ENCODE measurements around the gene SART3. TPM values are rescaled to one million over a fixed set of nuclear protein-coding genes. Genes with fewer than 3 reads are reported as not detected.

Gene SART3
- total and polyA plus RNA-seq, 2 of the 4 experiments (the other 2 are of a cell fraction), result 22.6 to 37.8 TPM

- Histone ChIP-seq H3K23ac (ENCODE audit: low read depth, low read length) (no peak overlapping the region), H3K4me2 (ENCODE audit: low read depth, low read length) (no peak overlapping the region), H3K36me3 (ENCODE audit: control insufficient read depth, insufficient read depth, low read length) (no peaks in the 10 kb centered on the region), H2AK5ac (ENCODE audit: low read depth, low read length) (no peak overlapping the region), H2BK20ac (ENCODE audit: low read depth, low read length) (no peak overlapping the region), H3K56ac (ENCODE audit: extremely low read depth, insufficient read depth, low read length) (no peak overlapping the region), H3K4me3 (ENCODE audit: insufficient read depth, low read depth, low read length) (no peak overlapping the region), H4K20me1 (ENCODE audit: insufficient read depth, low read length) (no peaks in the 10 kb centered on the region), H2BK5ac (ENCODE audit: low read depth, low read length, poor library complexity, severe bottlenecking) (no peak overlapping the region), H3K18ac (ENCODE audit: low read depth, low read length) (no peak overlapping the region), H3K27ac (ENCODE audit: insufficient read depth, low read length) (no peak overlapping the region), H4K8ac (ENCODE audit: low read depth in 2 of 2, low read length in 2 of 2) (no peak overlapping the region), H2AFZ (replicated peaks; ENCODE audit: low read length, poor library complexity) (no peak overlapping the region), H3K27me3 (ENCODE audit: control insufficient read depth, insufficient read depth, low read length) (peaks cover 2% of the 10 kb centered on the region), H3K4me1 (ENCODE audit: control insufficient read depth, insufficient read depth, low read length) (peaks cover 7% of the 10 kb centered on the region; the same call in 1 of the 2 replicates), H2BK120ac (ENCODE audit: low read depth, low read length) (no peak overlapping the region), H3K9me1 (ENCODE audit: insufficient read depth, low read length) (no peaks in the 10 kb centered on the region; the same call in 1 of the 2 replicates), H4K5ac (ENCODE audit: low read depth, low read length) (no peak overlapping the region), H3K4ac (ENCODE audit: low read depth, low read length) (no peak overlapping the region), H2AK9ac (replicated peaks; ENCODE audit: low read depth, low read length, poor library complexity) (no peak overlapping the region), H3K9me3 (ENCODE audit: control insufficient read depth, insufficient read depth, low read length) (no peaks in the 10 kb centered on the region), H4K91ac (ENCODE audit: insufficient read depth, low read depth, low read length) (no peak overlapping the region), H3K9ac (ENCODE audit: low read depth, low read length) (no peak overlapping the region), H2BK15ac (ENCODE audit: low read depth, low read length) (no peak overlapping the region), H3K14ac (replicated peaks; ENCODE audit: low read depth, low read length) (no peak overlapping the region), H3K79me1 (ENCODE audit: low read depth in 1 of 2, low read length in 2 of 2) (no peaks in the 10 kb centered on the region)
- intact Hi-C loops (cut with micrococcal nuclease) (no loop called here), dilution Hi-C loops (cut with HindIII; ENCODE audit: low sequenced_read_pairs, unreplicated experiment) (no loop called here), in situ Hi-C loops (cut with MboI; ENCODE audit: low sequenced_read_pairs) (no loop called here)
- peak; percentile 13; the same call in 1 of the 2 replicates for ATAC-seq (ENCODE audit: low read depth)
- DNase-seq, result no peak
- TF ChIP-seq SMC3 (IDR thresholded peaks at IDR 0.05; ENCODE audit: low read depth, low read length), result no peak
- no peak for TF ChIP-seq RFX5 (IDR thresholded peaks at IDR 0.05; ENCODE audit: low read depth, low read length)
- TF ChIP-seq BHLHE40 (IDR thresholded peaks at IDR 0.05; ENCODE audit: low read depth, low read length), result no peak
- no peak for TF ChIP-seq FOS (IDR thresholded peaks at IDR 0.05; ENCODE audit: low read depth, low read length)
- TF ChIP-seq MAFK (IDR thresholded peaks at IDR 0.05; ENCODE audit: low read depth, low read length), result no peak
- no peak for TF ChIP-seq RCOR1 (IDR thresholded peaks at IDR 0.05; ENCODE audit: insufficient replicate concordance, low read length)
- TF ChIP-seq POLR2A (IDR thresholded peaks at IDR 0.05; ENCODE audit: low read depth, low read length), result no peak
- no peak for TF ChIP-seq USF2 (IDR thresholded peaks at IDR 0.05; ENCODE audit: low read depth, low read length)
- no peak for TF ChIP-seq NFE2L2 (IDR thresholded peaks at IDR 0.05; ENCODE audit: low read depth, low read length)
- TF ChIP-seq CHD1 (IDR thresholded peaks at IDR 0.05; ENCODE audit: low read depth, low read length), result no peak
- no peak for TF ChIP-seq CTCF (conservative IDR thresholded peaks at IDR 0.05; ENCODE audit: low read depth, low read length)
- no peak for TF ChIP-seq ELK1 (IDR thresholded peaks at IDR 0.05; ENCODE audit: borderline replicate concordance, low read depth, low read length)
- TF ChIP-seq RAD21 (IDR thresholded peaks at IDR 0.05; ENCODE audit: low read length), result no peak
- TF ChIP-seq MXI1 (IDR thresholded peaks at IDR 0.05; ENCODE audit: borderline replicate concordance, low read depth, low read length), result no peak
- no peak for TF ChIP-seq CEBPB (IDR thresholded peaks at IDR 0.05; ENCODE audit: low read depth, low read length)
- no peak for TF ChIP-seq MAZ (IDR thresholded peaks at IDR 0.05; ENCODE audit: borderline replicate concordance, low read depth, low read length)
- no TSS peak for BruUV-seq (replicated peaks)
- POLR2A ChIA-PET (ENCODE audit: unreplicated experiment), result no interaction called here
- CTCF ChIA-PET, result no interaction called here
- 60% methylated on average over 3 of the region's 7 CpGs; no CpG with 5 or more reads in 1 of the 2 experiments for WGBS, 2 experiments (ENCODE audit: extremely low coverage in 2 of 2, insufficient read length in 1 of 2)
These were observed 23.0 kb upstream of the SART3 start for GRCh38 chr12:108583991-108584390.

All from IMR-90 (cell line).